Activated CD4-positive, alpha-beta T cell treated with anti-CD3 and anti-CD28 coated beads, Interleukin-2, Interleukin-4, amounts not matched to agents 100 ng/mL and 50 ng/mL, durations not matched to agents 16 hours and 8 hours (primary cell): ENCODE results near the gene SEMA4C.
"Not testable (repeated sequence)": the region's sequence is repeated elsewhere in the genome, so short reads cannot be mapped to it uniquely, and the experiment has no call there.

Experiments
- DNase-seq: peaks from one replicate; pipeline ENCODE4 v3.0.0-alpha.2; 2020; ENCODE audit warnings: low spot score

The SEMA4C gene

GRCh38 chr2:96866586-96866985 lies 3.3 kb downstream of the SEMA4C start:
- no peak for DNase-seq

- DNase-seq: no peak
These were observed 3.7 kb downstream of the SEMA4C start for GRCh38 chr2:96866149-96866548.

GRCh38 chr2:96865654-96866053 lies 4.2 kb downstream of the SEMA4C start:
- no peak for DNase-seq

- DNase-seq: no peak
These were observed 5.4 kb downstream of the SEMA4C start for GRCh38 chr2:96864343-96865091.

GRCh38 chr2:96863575-96864342 lies 6.1 kb downstream of the SEMA4C start:
- no peak for DNase-seq

GRCh38 chr2:96863056-96863455 lies 6.8 kb downstream of the SEMA4C start:
- not testable (repeated sequence) for DNase-seq

GRCh38 chr2:96861074-96861473 lies 8.8 kb downstream of the SEMA4C start:
- no peak for DNase-seq

GRCh38 chr2:96860065-96861029 lies 9.5 kb downstream of the SEMA4C start:
- no peak for DNase-seq

GRCh38 chr2:96859681-96860064 lies 10.2 kb downstream of the SEMA4C start:
- DNase-seq: no peak

GRCh38 chr2:96859099-96859649 lies 10.7 kb downstream of the SEMA4C start:
- DNase-seq: no peak

GRCh38 chr2:96857667-96858372 lies 12.1 kb downstream of the SEMA4C start, which contains the start of gene ANKRD39:
Gene ANKRD39 (minus strand): TSS chr2:96858016. CDS start chr2:96857987, 29 bp downstream.
- DNase-seq: peak; percentile 99

- peak; percentile 65 for DNase-seq
These were observed 12.9 kb downstream of the SEMA4C start for GRCh38 chr2:96856776-96857666.

- no peak for DNase-seq
These were observed 16.6 kb downstream of the SEMA4C start for GRCh38 chr2:96853321-96853720.

- DNase-seq: no peak
These were observed 17.2 kb downstream of the SEMA4C start for GRCh38 chr2:96852667-96853066.

GRCh38 chr2:96848264-96848663 lies 21.6 kb downstream of the SEMA4C start:
- DNase-seq: no peak

GRCh38 chr2:96847586-96847985 lies 22.3 kb downstream of the SEMA4C start:
- DNase-seq: no peak

GRCh38 chr2:96846825-96847224 lies 23.1 kb downstream of the SEMA4C start:
- no peak for DNase-seq

- no peak for DNase-seq
These were observed 25.5 kb downstream of the SEMA4C start for GRCh38 chr2:96844405-96844808.

- DNase-seq: no peak
These were observed 26.2 kb downstream of the SEMA4C start, which contains the start of gene ANKRD23 for GRCh38 chr2:96843538-96844268. Gene ANKRD23 (minus strand): TSS chr2:96844021. CDS start chr2:96843992, 29 bp downstream.
